IMR-90 (cell line): ENCODE measurements around the gene TMEM179. TPM values are rescaled to one million over a fixed set of nuclear protein-coding genes. Genes with fewer than 3 reads are reported as not detected.

ENCODE experiments used
- ATAC-seq: fragments of 200-7000 bp; cut with Tn5 transposase; 2 replicates; pipeline ENCODE4 v1.9.1; 2020; ENCODE audit warnings: low read depth, mild to moderate bottlenecking, moderate library complexity
- BruUV-seq: library from RNA; stranded (reverse); fragments of 400-500 nt; replicated peaks from 2 replicates; lab custom pipeline; 2021; lab: Mats Ljungman, UMichigan
- CTCF ChIA-PET: fragments of 300-600 bp; formaldehyde crosslinking; extraction: SDS; loops from one replicate; lab custom pipeline; 2021; ENCODE audit warnings: antibody characterized with exemption; lab: Yijun Ruan, JAX
- POLR2A ChIA-PET: fragments of 300-600 bp; sonication (Branson Sonifier 250); formaldehyde crosslinking; loops from one replicate; lab custom pipeline; 2022; ENCODE audit warnings: antibody characterized with exemption; ENCODE audit not compliant: unreplicated experiment; lab: Charles Lee
- DNase-seq: peaks from one replicate; pipeline ENCODE4 v3.0.0; 2013
- H2AFZ ChIP-seq: replicated peaks from 2 replicates; pipeline ENCODE3; 2013; ENCODE audit warnings: low read length, mild to moderate bottlenecking; ENCODE audit not compliant: poor library complexity
- H2AK5ac ChIP-seq: 2 replicates; pipeline ENCODE4 v1.6.1; 2013; ENCODE audit warnings: low read depth, low read length, inconsistent platforms
- H2AK9ac ChIP-seq: replicated peaks from 2 replicates; pipeline ENCODE3; 2013; ENCODE audit warnings: mild to moderate bottlenecking, low read depth, low read length, moderate library complexity; ENCODE audit not compliant: poor library complexity
- H2BK120ac ChIP-seq: 2 replicates; pipeline ENCODE4 v1.6.1; 2013; ENCODE audit warnings: low read depth, low read length, inconsistent platforms
- H2BK15ac ChIP-seq: 3 replicates; pipeline ENCODE4 v1.6.1; 2013; ENCODE audit warnings: low read depth, low read length, inconsistent platforms
- H2BK20ac ChIP-seq: 2 replicates; pipeline ENCODE4 v1.6.1; 2013; ENCODE audit warnings: low read depth, mild to moderate bottlenecking, inconsistent platforms, low read length, moderate library complexity
- H2BK5ac ChIP-seq: 2 replicates; pipeline ENCODE4 v1.6.1; 2013; ENCODE audit warnings: mild to moderate bottlenecking, low read depth, low read length, inconsistent platforms; ENCODE audit not compliant: poor library complexity, severe bottlenecking
- H3K14ac ChIP-seq: replicated peaks from 2 replicates; pipeline ENCODE4 v1.6.1; 2013; ENCODE audit warnings: low read depth, low read length, inconsistent platforms
- H3K18ac ChIP-seq: 2 replicates; pipeline ENCODE4 v1.6.1; 2013; ENCODE audit warnings: low read depth, low read length, control low read depth
- H3K23ac ChIP-seq: 2 replicates; pipeline ENCODE4 v1.6.1; 2013; ENCODE audit warnings: low read depth, low read length, inconsistent platforms
- H3K27ac ChIP-seq: 2 replicates; pipeline ENCODE4 v1.5.1; 2013; ENCODE audit warnings: mild to moderate bottlenecking, control low read depth, low read length; ENCODE audit not compliant: insufficient read depth
- H3K27me3 ChIP-seq: 2 replicates; pipeline ENCODE4 v1.6.1; 2013; ENCODE audit warnings: low read length; ENCODE audit not compliant: control insufficient read depth, insufficient read depth
- H3K36me3 ChIP-seq: 2 replicates; pipeline ENCODE4 v1.6.1; 2013; ENCODE audit warnings: low read length, mixed read lengths; ENCODE audit not compliant: control insufficient read depth, insufficient read depth
- H3K4ac ChIP-seq: 2 replicates; pipeline ENCODE4 v1.6.1; 2013; ENCODE audit warnings: low read depth, low read length, inconsistent platforms
- H3K4me1 ChIP-seq: 2 replicates; pipeline ENCODE4 v1.6.1; 2013; ENCODE audit warnings: low read length, mixed read lengths; ENCODE audit not compliant: control insufficient read depth, insufficient read depth
- H3K4me2 ChIP-seq: 2 replicates; pipeline ENCODE4 v1.6.1; 2013; ENCODE audit warnings: low read depth, mild to moderate bottlenecking, control low read depth, low read length, moderate library complexity
- H3K4me3 ChIP-seq: 2 replicates; pipeline ENCODE4 v1.5.1; 2013; ENCODE audit warnings: low read depth, mild to moderate bottlenecking, control low read depth, low read length, moderate library complexity; ENCODE audit not compliant: insufficient read depth
- H3K56ac ChIP-seq: 2 replicates; pipeline ENCODE4 v1.6.1; 2013; ENCODE audit warnings: low read length, inconsistent platforms; ENCODE audit not compliant: insufficient read depth; ENCODE audit errors: extremely low read depth
- H3K79me1 ChIP-seq, 2 experiments: 2 replicates each; pipeline ENCODE4 v1.6.1; 2013; ENCODE audit warnings: low read length in 2 of 2, inconsistent platforms in 1 of 2, low read depth in 1 of 2
- H3K9ac ChIP-seq: 2 replicates; pipeline ENCODE4 v1.6.1; 2013; ENCODE audit warnings: low read depth, low read length, control low read depth
- H3K9me1 ChIP-seq: 2 replicates; pipeline ENCODE4 v1.6.1; 2013; ENCODE audit warnings: low read length, inconsistent platforms; ENCODE audit not compliant: insufficient read depth
- H3K9me3 ChIP-seq: 2 replicates; pipeline ENCODE4 v1.6.1; 2013; ENCODE audit warnings: low read length; ENCODE audit not compliant: control insufficient read depth, insufficient read depth
- H4K20me1 ChIP-seq: 2 replicates; pipeline ENCODE4 v1.6.1; 2013; ENCODE audit warnings: low read length, inconsistent platforms; ENCODE audit not compliant: insufficient read depth
- H4K5ac ChIP-seq: 2 replicates; pipeline ENCODE4 v1.6.1; 2013; ENCODE audit warnings: mild to moderate bottlenecking, low read depth, low read length, control low read depth
- H4K8ac ChIP-seq, 2 experiments: 2 replicates each; pipeline ENCODE4 v1.6.1; 2013; ENCODE audit warnings: low read depth in 2 of 2, low read length in 2 of 2, control low read depth in 1 of 2, inconsistent platforms in 1 of 2
- H4K91ac ChIP-seq: 2 replicates; pipeline ENCODE4 v1.6.1; 2013; ENCODE audit warnings: low read depth, low read length, inconsistent platforms; ENCODE audit not compliant: insufficient read depth
- CHD1 ChIP-seq: IDR thresholded peaks from 2 replicates; pipeline ENCODE4 v1.6.1; 2012; ENCODE audit warnings: low read depth, low read length, improper control_type of control experiment
- MAFK ChIP-seq: IDR thresholded peaks from 2 replicates; pipeline ENCODE4 v1.6.1; 2012; ENCODE audit warnings: low read depth, low read length, improper control_type of control experiment
- MAZ ChIP-seq: IDR thresholded peaks from 2 replicates; pipeline ENCODE4 v1.6.1; 2012; ENCODE audit warnings: low read depth, mild to moderate bottlenecking, low read length, improper control_type of control experiment, moderate library complexity, borderline replicate concordance
- MXI1 ChIP-seq: IDR thresholded peaks from 2 replicates; pipeline ENCODE4 v1.6.1; 2012; ENCODE audit warnings: low read depth, mild to moderate bottlenecking, low read length, moderate library complexity, borderline replicate concordance
- RAD21 ChIP-seq: IDR thresholded peaks from 2 replicates; pipeline ENCODE4 v1.6.1; 2012; ENCODE audit warnings: low read length, improper control_type of control experiment
- RCOR1 ChIP-seq: IDR thresholded peaks from 2 replicates; pipeline ENCODE4 v1.6.1; 2012; ENCODE audit warnings: mild to moderate bottlenecking, low read length, improper control_type of control experiment; ENCODE audit not compliant: insufficient replicate concordance
- RFX5 ChIP-seq: IDR thresholded peaks from 2 replicates; pipeline ENCODE4 v1.8.0; 2012; ENCODE audit warnings: low read depth, mild to moderate bottlenecking, low read length, moderate library complexity
- SMC3 ChIP-seq: fragments of 150-350 bp; IDR thresholded peaks from 2 replicates; pipeline ENCODE4 v1.6.1; 2016; ENCODE audit warnings: low read depth, mild to moderate bottlenecking, antibody characterized with exemption, low read length, moderate library complexity
- USF2 ChIP-seq: fragments of 150-350 bp; IDR thresholded peaks from 2 replicates; pipeline ENCODE4 v1.6.1; 2017; ENCODE audit warnings: mild to moderate bottlenecking, antibody characterized with exemption, low read length, low read depth
- WGBS, 2 experiments: methylation state at CpG; one replicate each; pipeline versions ENCODE4 v1.1.5 to v1.1.7; 2013; ENCODE audit warnings: missing lambda C conversion rate in 2 of 2; ENCODE audit not compliant: insufficient read length in 1 of 2; ENCODE audit errors: extremely low coverage in 2 of 2; 5-methylcytosine and 5-hydroxymethylcytosine counted together
- dilution Hi-C: fragments of 300-500 bp; cut with HindIII; formaldehyde crosslinking; loops from one replicate; pipeline ENCODE4 v1.14.3; 2018; ENCODE audit warnings: low sequenced_read_pairs; ENCODE audit not compliant: unreplicated experiment
- in situ Hi-C: fragments of 300-500 bp; cut with MboI; formaldehyde crosslinking; loops from 3 replicates; pipeline ENCODE4 v1.14.3; 2019; ENCODE audit warnings: low sequenced_read_pairs, inconsistent platforms, mixed read lengths
- intact Hi-C: fragments of 100-400 bp; cut with micrococcal nuclease; formaldehyde crosslinking; loops from 2 replicates; pipeline ENCODE4 v1.10.0; 2022
- polyA plus RNA-seq, 3 experiments: library from polyadenylated mRNA; depleted of rRNA; stranded (reverse); fragments of >200 nt; gene quantifications; 2 replicates each; pipeline ENCODE4 v1.2.3, GENCODE V29; 2012; ENCODE audit warnings: low replicate concordance in 1 of 3
- total RNA-seq: library from RNA; depleted of rRNA; stranded (reverse); fragments of >200 nt; gene quantifications from 2 replicates; pipeline ENCODE4 v1.2.3, GENCODE V29; 2012

TMEM179 gene
- total and polyA plus RNA-seq, 2 of the 4 experiments (the other 2 are of a cell fraction): not detected

GRCh38 chr14:104574536-104574935, 30.0 kb downstream of the TMEM179 start:
- in situ Hi-C loops: loop anchor here (25.0 kb wide), 1 partner anchor 487 kb away; the partner anchor contains the start of gene ASPG
- H3K4me2 ChIP-seq: no peak overlapping the region

More at GRCh38 chr14:104574536-104574935, 30.0 kb downstream of the TMEM179 start:
- Histone ChIP-seq H2AFZ (no peak overlapping the region), H4K5ac (no peak overlapping the region), H3K79me1 (no peaks in the 10 kb centered on the region), H3K27me3 (peaks cover 13% of the 10 kb centered on the region; the same call in 1 of the 2 replicates), H4K20me1 (no peaks in the 10 kb centered on the region), H3K18ac (no peak overlapping the region), H3K23ac (no peak overlapping the region), H2BK5ac (no peak overlapping the region), H3K9me1 (no peaks in the 10 kb centered on the region), H3K4me1 (no peaks in the 10 kb centered on the region), H2AK5ac (no peak overlapping the region), H2BK20ac (no peak overlapping the region), H3K4ac (no peak overlapping the region), H3K36me3 (no peaks in the 10 kb centered on the region), H2AK9ac (no peak overlapping the region), H3K4me3 (no peak overlapping the region), H3K14ac (no peak overlapping the region), H3K9me3 (no peaks in the 10 kb centered on the region), H4K91ac (no peak overlapping the region), H2BK15ac (no peak overlapping the region), H3K9ac (no peak overlapping the region), H3K27ac (no peak overlapping the region), H2BK120ac (no peak overlapping the region), H4K8ac (no peak overlapping the region), H3K56ac (no peak overlapping the region)
- DNase-seq (no peak), ATAC-seq (no peak)
- BruUV-seq: no TSS peak
- ChIA-PET CTCF (no interaction called here), POLR2A (no interaction called here)
- WGBS, 2 experiments: 51% methylated on average over 8 of the region's 14 CpGs; no CpG with 5 or more reads in 1 of the 2 experiments
- intact Hi-C loops: no loop called here
- dilution Hi-C loops: no loop called here
- TF ChIP-seq MAZ (no peak), RCOR1 (no peak), MAFK (no peak), RAD21 (no peak), USF2 (no peak), SMC3 (no peak), MXI1 (no peak), CHD1 (no peak), RFX5 (no peak)
